K562 (cell line): ENCODE measurements around the gene SPI1. TPM values are rescaled to one million over a fixed set of nuclear protein-coding genes. Genes with fewer than 3 reads are reported as not detected.

ENCODE experiments used
- ARID1B ChIP-seq: fragments of 450-650 bp; IDR thresholded peaks from 2 replicates; pipeline ENCODE4 v1.6.1; 2016; ENCODE audit warnings: antibody characterized with exemption, mild to moderate bottlenecking, inconsistent platforms
- CREM ChIP-seq: IDR thresholded peaks from 2 replicates; pipeline ENCODE4 v1.6.1; 2014; ENCODE audit warnings: antibody characterized with exemption, low read depth
- DEAF1 ChIP-seq: fragments of 450-650 bp; formaldehyde crosslinking; IDR thresholded peaks from 2 replicates; pipeline ENCODE4 v1.4.0; 2020; ENCODE audit warnings: mild to moderate bottlenecking, moderate library complexity
- E2F8 ChIP-seq: fragments of 450-650 bp; IDR thresholded peaks from 2 replicates; pipeline ENCODE4 v1.7.1; 2018; ENCODE audit warnings: mild to moderate bottlenecking, low read depth; ENCODE audit not compliant: partially characterized antibody
- HMGN3 ChIP-seq: IDR thresholded peaks from 2 replicates; pipeline ENCODE4 v1.6.1; 2011; ENCODE audit warnings: borderline replicate concordance, low read depth, mild to moderate bottlenecking, mixed read lengths, low read length; ENCODE audit not compliant: insufficient read length; ENCODE audit errors: extremely low read depth
- HSF4 ChIP-seq: fragments of 250-450 bp; sonication (Bioruptor Pico); IDR thresholded peaks from 2 replicates; pipeline ENCODE4 v2.1.2; 2022; ENCODE audit warnings: mild to moderate bottlenecking, moderate library complexity, borderline replicate concordance
- JUN ChIP-seq, 2 experiments: sonication (generic) in 1 of 2; formaldehyde crosslinking in 1 of 2; IDR thresholded peaks; 2 replicates each; pipeline versions ENCODE4 v1.6.1 to v1.8.0; 2012 to 2022; ENCODE audit warnings: borderline replicate concordance in 2 of 2, mild to moderate bottlenecking in 2 of 2, improper control_type of control experiment in 1 of 2, low read depth in 1 of 2, low read length in 1 of 2, missing genetic modification reagents in 1 of 2
- KDM5B ChIP-seq: fragments of 200-600 bp; sonication (generic); IDR thresholded peaks from 2 replicates; pipeline ENCODE4 v1.6.1; 2012; ENCODE audit warnings: low read depth, mild to moderate bottlenecking, moderate library complexity, low read length, control low read depth, inconsistent platforms; ENCODE audit not compliant: insufficient replicate concordance
- NCOA6 ChIP-seq: fragments of 450-650 bp; IDR thresholded peaks from 2 replicates; pipeline ENCODE4 v1.6.1; 2017; ENCODE audit warnings: mild to moderate bottlenecking
- NCOR1 ChIP-seq: fragments of 450-650 bp; IDR thresholded peaks from 2 replicates; pipeline ENCODE4 v1.6.1; 2016; ENCODE audit warnings: mild to moderate bottlenecking, moderate library complexity
- NR2C1 ChIP-seq, 2 experiments: fragments of 450-650 bp; IDR thresholded peaks; 2 replicates each; pipeline ENCODE4 v1.6.1; 2017; ENCODE audit warnings: mild to moderate bottlenecking in 2 of 2, antibody characterized with exemption in 1 of 2, inconsistent platforms in 1 of 2, missing compliant biosample characterization in 1 of 2, missing genetic modification characterization in 1 of 2
- NR2F6 ChIP-seq: fragments of 450-650 bp; formaldehyde crosslinking; IDR thresholded peaks from 2 replicates; pipeline ENCODE4 v1.4.0; 2020; ENCODE audit warnings: mild to moderate bottlenecking
- PCBP1 ChIP-seq: fragments of 200-400 bp; formaldehyde crosslinking; IDR thresholded peaks from 2 replicates; pipeline ENCODE4 v1.6.1; 2018; ENCODE audit warnings: mild to moderate bottlenecking, low read depth, low read length; ENCODE audit not compliant: poor library complexity, severe bottlenecking
- PTTG1 ChIP-seq: fragments of 450-650 bp; IDR thresholded peaks from 2 replicates; pipeline ENCODE4 v1.6.1; 2016; ENCODE audit warnings: low read depth, mild to moderate bottlenecking, missing genetic modification characterization, missing compliant biosample characterization
- SIX5 ChIP-seq, 2 experiments: IDR thresholded peaks; 2 replicates each; pipeline ENCODE4 v1.6.1; 2011; ENCODE audit warnings: low read length in 2 of 2, borderline replicate concordance in 1 of 2, low read depth in 1 of 2, mild to moderate bottlenecking in 1 of 2, moderate library complexity in 1 of 2; ENCODE audit not compliant: insufficient read depth in 1 of 2
- SNAPC5 ChIP-seq: fragments of 250-450 bp; sonication (Bioruptor Pico); IDR thresholded peaks from 2 replicates; pipeline ENCODE4 v1.8.0; 2021; ENCODE audit warnings: moderate library complexity, mild to moderate bottlenecking, inconsistent platforms
- SUPT5H ChIP-seq: fragments of 450-650 bp; IDR thresholded peaks from 2 replicates; pipeline ENCODE4 v1.6.1; 2016
- TBL1XR1 ChIP-seq, 2 experiments: IDR thresholded peaks; 2 replicates each; pipeline ENCODE4 v1.6.1; 2012; ENCODE audit warnings: improper control_type of control experiment in 2 of 2, low read length in 2 of 2, mild to moderate bottlenecking in 1 of 2
- TBP ChIP-seq: optimal IDR thresholded peaks from 2 replicates; pipeline ENCODE3; 2011; ENCODE audit warnings: low read depth, low read length, improper control_type of control experiment
- ZC3H8 ChIP-seq: fragments of 450-650 bp; IDR thresholded peaks from 2 replicates; pipeline ENCODE4 v1.6.1; 2017
- ZNF175 ChIP-seq: fragments of 200-800 bp; sonication (Bioruptor generic); IDR thresholded peaks from 2 replicates; pipeline ENCODE4 v1.6.1; 2016; ENCODE audit warnings: low read depth, mild to moderate bottlenecking, missing genetic modification characterization, missing compliant biosample characterization
- ZNF24 ChIP-seq: fragments of 450-650 bp; IDR thresholded peaks from 2 replicates; pipeline ENCODE4 v1.6.1; 2016
- polyA plus RNA-seq, 8 experiments: library from polyadenylated mRNA; depleted of rRNA in 4 of 8; stranded (reverse) in 5 of 8; unstranded in 3 of 8; fragments of >200 nt; fragmentation: Nextera tagmentation in 2 of 8; fragmentation: Illumina TruSeq in 1 of 8; extraction: Ambion mirVana in 2 of 8; extraction: Trizol in 1 of 8; gene quantifications; 2 replicates each; pipeline versions ENCODE4 v1.2.1 to v1.2.3, GENCODE V29; 2011 to 2014; ENCODE audit warnings: inconsistent platforms in 1 of 8, missing spikeins in 1 of 8
- total RNA-seq, 7 experiments: library from RNA; depleted of rRNA in 6 of 7; stranded (reverse); fragments of >200 nt in 6 of 7; fragmentation: Illumina TruSeq in 2 of 7; extraction: Trizol in 2 of 7; gene quantifications; 2 replicates each; pipeline versions ENCODE4 v1.2.1 to v1.2.3, GENCODE V29; 2011 to 2021; ENCODE audit warnings: low replicate concordance in 1 of 7

SPI1 gene
- total and polyA plus RNA-seq, 9 of the 15 experiments (the other 6 are each of a cell fraction or from before 2014, with no cell fraction given): 0.10 to 33.7 (median 10.3) TPM

GRCh38 chr11:47378010-47378835 is at the start of gene SPI1 (continued):
- TF ChIP-seq NR2F6 (CRISPR knock-in tag) (no peak), SIX5 (IDR thresholded peaks at IDR 0.05; ENCODE audit: borderline replicate concordance in 1 of 2, insufficient read depth in 1 of 2, low read depth in 1 of 2, low read length in 2 of 2) (no peak), ARID1B (peak; percentile 98), ZNF175 (CRISPR knock-in tag) (peak; percentile 78; the same call in 1 of the 2 replicates), PCBP1 (peak; percentile 60), E2F8 (peak; percentile 26), CREM (peak; percentile 90), JUN (IDR thresholded peaks at IDR 0.05; ENCODE audit: borderline replicate concordance, low read depth, low read length) (peak; percentile 97), JUN (CRISPR knock-in tag; IDR thresholded peaks at IDR 0.05; ENCODE audit: borderline replicate concordance) (peak; percentile 87; the same call in 1 of the 2 replicates), PTTG1 (tag) (no peak), TBP (peak; percentile 65), SNAPC5 (CRISPR knock-in tag) (no peak), NCOA6 (no peak), ZNF24 (no peak), TBL1XR1 (IDR thresholded peaks at IDR 0.05; ENCODE audit: low read length in 2 of 2) (peak in 1 of 2 experiments; percentile 79; a peak in 2 of 4 replicates), NR2C1 (IDR thresholded peaks at IDR 0.05) (no peak), NR2C1 (tag; IDR thresholded peaks at IDR 0.05) (peak; percentile 49; the same call in 1 of the 2 replicates), ZC3H8 (0 out of 2 replicates have a peak, but pooled peaks have one; percentile 57), HSF4 (no peak), HMGN3 (peak; percentile 97), NCOR1 (peak; percentile 87), DEAF1 (CRISPR knock-in tag) (no peak), SUPT5H (peak; percentile 74), KDM5B (peak; percentile 58)
